A673 (cell line): ENCODE results near the gene UMAD1.

ENCODE experiments used
- EZH2 ChIP-seq: fragments of 200-600 bp; sonication (generic); IDR thresholded peaks from 2 replicates; pipeline ENCODE4 v1.6.1; 2017; ENCODE audit warnings: borderline replicate concordance, low read depth, mild to moderate bottlenecking, mixed read lengths, antibody characterized with exemption, low read length; ENCODE audit not compliant: poor library complexity, severe bottlenecking
- TF ChIP-seq, protein P1 (sequence below): fragments of 300-800, 200-600 bp; sonication (generic); conservative IDR thresholded peaks from 2 replicates; pipeline ENCODE4 v1.5.1; 2017; ENCODE audit warnings: low read depth, mild to moderate bottlenecking, antibody characterized with exemption, low read length, moderate library complexity, mixed read lengths

DNA sequence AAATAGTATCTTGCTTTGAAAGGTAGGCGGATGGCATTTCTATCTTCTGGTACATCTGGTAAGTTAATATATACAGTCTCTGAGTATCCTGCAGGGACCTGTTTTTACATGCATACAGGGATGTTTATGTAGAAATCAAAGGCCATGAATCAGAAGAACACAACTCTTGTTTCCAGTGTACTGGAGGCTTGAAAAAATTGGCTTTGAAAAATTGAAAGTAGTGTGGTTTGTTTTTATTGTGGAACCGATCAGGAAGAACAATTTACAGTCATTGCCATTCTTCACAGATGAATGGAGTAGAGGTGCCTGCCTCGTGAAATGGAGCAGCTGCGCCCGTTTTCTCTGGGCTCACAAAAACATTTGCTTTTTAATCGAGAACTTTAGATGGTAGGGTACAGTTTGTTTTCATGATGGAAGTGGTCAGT, 131.9 kb downstream of the UMAD1 start:
- TF ChIP-seq, protein P1, sequence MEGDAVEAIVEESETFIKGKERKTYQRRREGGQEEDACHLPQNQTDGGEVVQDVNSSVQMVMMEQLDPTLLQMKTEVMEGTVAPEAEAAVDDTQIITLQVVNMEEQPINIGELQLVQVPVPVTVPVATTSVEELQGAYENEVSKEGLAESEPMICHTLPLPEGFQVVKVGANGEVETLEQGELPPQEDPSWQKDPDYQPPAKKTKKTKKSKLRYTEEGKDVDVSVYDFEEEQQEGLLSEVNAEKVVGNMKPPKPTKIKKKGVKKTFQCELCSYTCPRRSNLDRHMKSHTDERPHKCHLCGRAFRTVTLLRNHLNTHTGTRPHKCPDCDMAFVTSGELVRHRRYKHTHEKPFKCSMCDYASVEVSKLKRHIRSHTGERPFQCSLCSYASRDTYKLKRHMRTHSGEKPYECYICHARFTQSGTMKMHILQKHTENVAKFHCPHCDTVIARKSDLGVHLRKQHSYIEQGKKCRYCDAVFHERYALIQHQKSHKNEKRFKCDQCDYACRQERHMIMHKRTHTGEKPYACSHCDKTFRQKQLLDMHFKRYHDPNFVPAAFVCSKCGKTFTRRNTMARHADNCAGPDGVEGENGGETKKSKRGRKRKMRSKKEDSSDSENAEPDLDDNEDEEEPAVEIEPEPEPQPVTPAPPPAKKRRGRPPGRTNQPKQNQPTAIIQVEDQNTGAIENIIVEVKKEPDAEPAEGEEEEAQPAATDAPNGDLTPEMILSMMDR = no peak
- no peak for TF ChIP-seq EZH2
